Karpas-422 (cell line): ENCODE results near the gene RSPH3. TPM values are rescaled to one million over a fixed set of nuclear protein-coding genes. Genes with fewer than 3 reads are reported as not detected.
"Not testable (repeated sequence)": the region's sequence is repeated elsewhere in the genome, so short reads cannot be mapped to it uniquely, and the experiment has no call there.

Source experiments
- DNase-seq: peaks from one replicate; pipeline ENCODE4 v3.0.0-alpha.2; 2015
- H2AFZ ChIP-seq: fragments of 200-600 bp; sonication (generic); 2 replicates; pipeline ENCODE4 v1.6.1; 2014; ENCODE audit warnings: antibody characterized with exemption, low read length, mixed read lengths
- H3K27ac ChIP-seq: fragments of 200-600 bp; sonication (generic); 2 replicates; pipeline ENCODE4 v1.5.1; 2014; ENCODE audit warnings: mild to moderate bottlenecking, low read length, moderate library complexity
- H3K27me3 ChIP-seq: fragments of 200-600 bp; sonication (generic); 2 replicates; pipeline ENCODE4 v1.6.1; 2014; ENCODE audit warnings: low read length, mixed read lengths
- H3K36me3 ChIP-seq: fragments of 200-600 bp; sonication (generic); 2 replicates; pipeline ENCODE4 v1.6.1; 2014; ENCODE audit warnings: low read length, mixed read lengths; ENCODE audit not compliant: insufficient read depth
- H3K4me1 ChIP-seq: fragments of 200-600 bp; sonication (generic); 2 replicates; pipeline ENCODE4 v1.6.1; 2014; ENCODE audit warnings: mild to moderate bottlenecking, low read length, mixed read lengths
- H3K4me2 ChIP-seq: fragments of 200-600 bp; sonication (generic); 2 replicates; pipeline ENCODE4 v1.6.1; 2014; ENCODE audit warnings: low read length, low read depth, mild to moderate bottlenecking; ENCODE audit not compliant: poor library complexity, severe bottlenecking
- H3K4me3 ChIP-seq: fragments of 200-600 bp; sonication (generic); 2 replicates; pipeline ENCODE4 v1.5.1; 2014; ENCODE audit warnings: mild to moderate bottlenecking, antibody characterized with exemption, low read length, mixed read lengths
- H3K79me2 ChIP-seq: fragments of 200-600 bp; sonication (generic); 2 replicates; pipeline ENCODE4 v1.6.1; 2014; ENCODE audit warnings: mild to moderate bottlenecking, low read length, mixed read lengths
- H3K9ac ChIP-seq: fragments of 200-600 bp; sonication (generic); 2 replicates; pipeline ENCODE4 v1.6.0; 2014; ENCODE audit warnings: low read length
- H3K9me2 ChIP-seq: fragments of 200-600 bp; sonication (generic), shearing (Covaris generic); replicated peaks from 2 replicates; pipeline ENCODE4 v1.6.0; 2014; ENCODE audit warnings: mild to moderate bottlenecking, low read length, moderate library complexity; ENCODE audit not compliant: insufficient read depth
- H3K9me3 ChIP-seq: fragments of 300-700, 200-600 bp; sonication (generic); 2 replicates; pipeline ENCODE4 v1.6.1; 2014; ENCODE audit warnings: low read length, mixed read lengths
- H4K20me1 ChIP-seq: fragments of 200-600 bp; sonication (generic); 2 replicates; pipeline ENCODE4 v1.6.1; 2014; ENCODE audit warnings: mild to moderate bottlenecking, antibody characterized with exemption, low read length, low read depth; ENCODE audit not compliant: insufficient read depth
- total RNA-seq: library from RNA; depleted of rRNA; stranded (reverse); fragments of >200 nt; shearing (Covaris generic); gene quantifications from 2 replicates; pipeline ENCODE4 v1.2.3, GENCODE V29; 2014; ENCODE audit warnings: low replicate concordance

RSPH3 gene
- total RNA-seq, 1 experiment from 2014 or later: 3.3 TPM

DNA sequence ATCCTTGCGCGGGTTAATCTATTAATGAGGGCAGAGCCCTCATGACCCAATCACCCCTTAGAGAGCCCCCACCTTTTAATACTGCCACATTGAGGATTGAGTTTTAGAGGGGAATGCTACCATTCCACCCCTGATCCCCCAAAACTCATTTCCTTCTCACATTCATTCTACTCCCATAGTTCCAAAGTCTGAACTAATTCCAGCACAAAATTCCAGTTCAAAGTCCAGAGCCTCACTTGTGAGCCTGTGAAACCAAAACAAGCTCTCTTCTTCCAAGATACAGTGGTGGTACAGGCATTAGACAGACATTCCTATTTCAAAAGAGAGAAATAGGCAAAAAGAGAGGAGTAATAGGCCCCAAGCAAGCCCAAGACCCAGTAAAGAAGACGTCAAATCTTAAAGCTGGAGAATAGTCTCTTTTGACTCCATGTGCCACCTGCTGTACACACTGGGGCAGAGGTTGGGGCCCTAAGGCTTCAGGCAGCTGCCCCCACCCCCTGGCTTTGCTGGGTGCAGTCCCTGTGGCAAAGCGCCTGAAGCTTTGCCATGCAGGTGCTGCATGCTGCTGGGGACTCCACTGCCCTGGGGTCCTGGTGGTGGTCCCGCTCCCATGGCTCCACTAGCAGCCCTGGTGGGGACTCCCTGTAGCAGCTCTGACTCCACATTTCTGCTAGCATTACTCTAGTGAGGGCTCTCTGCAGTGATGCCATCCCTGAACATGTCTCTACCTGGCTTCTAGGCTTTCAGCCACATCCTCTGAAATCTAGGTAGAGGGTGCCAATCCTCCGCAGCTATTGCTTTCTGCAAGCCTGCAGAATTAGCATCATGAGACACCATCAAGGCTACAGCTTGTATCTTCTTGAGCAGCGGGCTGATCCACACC lies 41.3 kb downstream of the RSPH3 start:
- peak; percentile 62 for DNase-seq
- Histone ChIP-seq H3K9ac (no peak overlapping the region), H3K9me2 (no peaks in the 10 kb centered on the region), H3K36me3 (no peaks in the 10 kb centered on the region), H3K4me1 (peaks cover 7% of the 10 kb centered on the region), H3K27ac (no peak overlapping the region), H3K4me3 (no peak overlapping the region), H3K27me3 (no peaks in the 10 kb centered on the region), H3K9me3 (no peaks in the 10 kb centered on the region), H3K79me2 (no peaks in the 10 kb centered on the region), H2AFZ (no peak overlapping the region), H4K20me1 (no peaks in the 10 kb centered on the region), H3K4me2 (no peak overlapping the region)

DNA sequence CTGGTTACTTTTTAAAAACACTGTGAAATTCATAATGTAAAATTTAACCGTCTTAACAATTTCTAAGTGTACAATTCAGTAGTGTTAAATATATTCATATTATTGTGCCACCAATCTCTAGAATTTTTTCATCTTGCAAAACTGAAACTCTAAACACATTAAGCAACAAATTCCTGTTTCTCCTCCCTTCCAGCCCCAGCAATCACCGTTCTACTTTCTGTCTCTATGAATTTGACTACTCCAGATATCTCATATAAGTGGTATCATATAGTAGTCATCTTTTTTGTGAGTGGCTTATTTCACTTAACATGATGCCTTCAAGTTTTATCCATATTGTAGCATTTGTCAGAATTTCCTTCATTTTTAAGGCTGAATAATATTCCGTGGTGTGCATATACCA lies 44.7 kb downstream of the RSPH3 start:
- DNase-seq: no peak

DNA sequence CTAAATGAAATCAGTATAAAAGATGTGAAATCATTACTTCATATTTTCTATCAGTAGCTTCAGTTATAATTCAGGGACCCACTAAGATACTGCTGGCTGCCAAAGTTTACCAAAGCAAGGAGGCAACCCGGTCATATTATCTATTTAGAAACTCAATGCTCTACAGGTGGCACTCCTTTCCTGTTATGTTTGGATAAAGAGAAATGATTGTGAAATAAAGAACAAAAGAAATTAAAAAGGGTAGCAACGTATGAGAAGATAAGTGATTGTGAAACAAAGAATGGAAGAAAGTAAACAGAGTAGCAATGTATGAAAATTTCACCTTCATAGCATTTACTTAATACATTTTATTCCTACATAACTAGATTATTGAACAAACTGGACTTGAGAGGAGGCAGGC lies 45.2 kb downstream of the RSPH3 start:
- H3K9me2 ChIP-seq: no peaks in the 10 kb centered on the region
- H3K4me1 ChIP-seq: no peaks in the 10 kb centered on the region
- no peak for DNase-seq
- H3K4me3 ChIP-seq: no peak overlapping the region
- H3K36me3 ChIP-seq: no peaks in the 10 kb centered on the region
- no peaks in the 10 kb centered on the region for H3K9me3 ChIP-seq
- no peak overlapping the region for H3K27ac ChIP-seq
- H3K9ac ChIP-seq: no peak overlapping the region
- H3K79me2 ChIP-seq: no peaks in the 10 kb centered on the region
- no peaks in the 10 kb centered on the region for H4K20me1 ChIP-seq
- H3K4me2 ChIP-seq: no peak overlapping the region
- H2AFZ ChIP-seq: no peak overlapping the region
- no peaks in the 10 kb centered on the region for H3K27me3 ChIP-seq

More for the DNA sequence above, 44.7 kb downstream of the RSPH3 start:
- H3K9ac ChIP-seq: no peak overlapping the region
- no peaks in the 10 kb centered on the region for H3K4me1 ChIP-seq
- H3K79me2 ChIP-seq: no peaks in the 10 kb centered on the region
- H3K36me3 ChIP-seq: no peaks in the 10 kb centered on the region
- no peak overlapping the region for H3K4me2 ChIP-seq
- no peaks in the 10 kb centered on the region for H4K20me1 ChIP-seq
- no peak overlapping the region for H3K4me3 ChIP-seq
- no peaks in the 10 kb centered on the region for H3K27me3 ChIP-seq
- H3K27ac ChIP-seq: no peak overlapping the region
- no peaks in the 10 kb centered on the region for H3K9me2 ChIP-seq
- no peak overlapping the region for H2AFZ ChIP-seq
- no peaks in the 10 kb centered on the region for H3K9me3 ChIP-seq

DNA sequence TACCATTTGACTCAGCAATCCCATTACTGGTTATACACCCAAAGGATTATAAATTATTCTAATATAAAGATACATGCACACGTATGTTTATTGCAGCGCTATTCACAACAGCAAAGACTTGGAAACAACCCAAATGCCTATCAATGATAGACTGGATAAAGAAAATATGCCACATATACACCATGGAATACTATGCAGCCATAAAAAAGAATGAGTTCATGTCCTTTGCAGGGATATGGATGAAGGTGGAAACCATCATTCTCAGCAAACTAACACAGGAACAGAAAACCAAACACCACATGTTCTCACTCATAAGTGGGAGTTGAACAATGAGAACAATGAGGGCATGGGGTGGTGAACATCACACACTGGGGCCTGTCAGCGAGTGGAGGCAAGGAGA lies 48.0 kb downstream of the RSPH3 start:
- not testable (repeated sequence) for H3K4me1 ChIP-seq, DNase-seq, H3K4me3 ChIP-seq, H3K9ac ChIP-seq, H3K36me3 ChIP-seq, H3K79me2 ChIP-seq, H3K27ac ChIP-seq, H3K4me2 ChIP-seq, H3K9me2 ChIP-seq, H2AFZ ChIP-seq, H4K20me1 ChIP-seq, H3K27me3 ChIP-seq, H3K9me3 ChIP-seq

DNA sequence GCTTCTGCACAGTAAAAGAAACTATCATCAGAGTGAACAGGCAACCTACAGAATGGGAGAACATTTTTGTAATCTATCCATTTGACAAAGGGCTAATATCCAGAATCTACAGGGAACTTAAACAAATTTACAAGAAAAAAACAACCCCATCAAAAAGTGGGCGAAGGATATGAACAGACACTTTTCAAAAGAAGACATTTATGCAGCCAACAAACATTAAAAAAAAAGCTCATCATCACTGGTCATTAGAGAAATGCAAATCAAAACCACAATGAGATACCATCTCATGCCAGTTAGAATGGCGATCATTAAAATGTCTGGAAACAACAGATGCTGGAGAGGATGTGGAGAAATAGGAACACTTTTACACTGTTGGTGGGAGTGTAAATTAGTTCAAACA lies 48.4 kb downstream of the RSPH3 start:
- DNase-seq, H3K27ac ChIP-seq, H3K9ac ChIP-seq, H3K4me1 ChIP-seq, H2AFZ ChIP-seq, H3K36me3 ChIP-seq, H3K9me2 ChIP-seq, H3K9me3 ChIP-seq, H3K27me3 ChIP-seq, H4K20me1 ChIP-seq, H3K79me2 ChIP-seq, H3K4me2 ChIP-seq, H3K4me3 ChIP-seq: not testable (repeated sequence)

DNA sequence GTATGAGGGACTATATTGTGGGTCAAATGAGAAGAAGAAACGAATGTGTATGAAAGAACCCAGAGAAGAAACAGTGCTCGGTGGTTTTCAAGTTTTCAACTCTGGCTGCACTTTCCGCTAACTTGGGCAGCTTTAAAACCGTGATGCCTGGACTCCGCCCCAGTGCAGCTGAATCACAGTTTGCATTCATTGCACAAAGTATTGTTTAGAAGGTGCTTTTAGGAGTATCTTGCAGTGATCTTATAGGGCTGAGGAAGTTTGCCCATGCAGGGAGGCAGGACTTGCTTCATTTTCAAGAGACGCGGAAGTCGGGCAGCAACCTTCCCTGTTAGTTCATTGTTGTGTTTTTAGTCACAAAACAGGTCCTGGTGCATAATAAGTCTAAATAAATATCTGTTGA lies 52.7 kb downstream of the RSPH3 start:
- no peak for DNase-seq
- no peaks in the 10 kb centered on the region for H3K36me3 ChIP-seq
- no peaks in the 10 kb centered on the region for H3K79me2 ChIP-seq
- H3K27me3 ChIP-seq: no peaks in the 10 kb centered on the region
- H2AFZ ChIP-seq: no peak overlapping the region
- H3K9me3 ChIP-seq: no peaks in the 10 kb centered on the region
- no peak overlapping the region for H3K27ac ChIP-seq
- H3K4me1 ChIP-seq: no peaks in the 10 kb centered on the region
- no peaks in the 10 kb centered on the region for H3K9me2 ChIP-seq
- H3K9ac ChIP-seq: no peak overlapping the region
- H4K20me1 ChIP-seq: no peaks in the 10 kb centered on the region
- no peak overlapping the region for H3K4me3 ChIP-seq
- H3K4me2 ChIP-seq: no peak overlapping the region

DNA sequence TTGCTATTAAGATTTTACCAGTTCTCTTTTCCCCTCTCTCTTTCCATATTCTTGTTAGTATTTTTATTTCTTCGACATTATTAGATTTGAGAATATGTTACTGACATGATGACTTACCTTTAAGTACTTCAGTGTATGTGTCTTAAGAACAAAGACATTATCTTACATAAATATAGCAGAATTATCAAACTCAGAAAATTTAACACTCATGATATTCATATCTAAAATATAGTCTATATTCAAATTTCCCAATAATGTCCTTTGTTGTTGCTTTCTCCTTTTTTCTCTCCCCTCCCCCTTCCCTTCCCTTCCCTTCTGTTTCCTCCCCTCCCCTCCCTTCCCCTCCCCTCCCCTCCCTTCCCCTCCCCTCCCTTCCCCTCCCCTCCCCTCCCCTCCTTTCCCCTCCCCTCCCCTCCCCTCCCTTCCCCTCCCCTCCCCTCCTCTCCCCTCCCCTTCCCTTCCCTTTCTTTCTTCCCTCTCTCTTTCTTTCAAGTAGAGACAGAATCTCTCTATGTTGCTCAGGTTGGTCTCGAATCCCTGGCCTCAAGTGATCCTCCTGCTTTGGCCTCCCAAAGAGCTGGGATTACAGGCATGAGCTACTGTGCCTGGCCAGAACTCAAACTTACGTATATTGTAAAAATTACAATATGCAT lies 56.5 kb downstream of the RSPH3 start:
- H2AFZ ChIP-seq: no peak overlapping the region
- H3K9me3 ChIP-seq: no peaks in the 10 kb centered on the region
- H3K27ac ChIP-seq: no peak overlapping the region
- no peaks in the 10 kb centered on the region for H3K27me3 ChIP-seq
- peaks cover 13% of the 10 kb centered on the region for H3K4me1 ChIP-seq
- H3K36me3 ChIP-seq: no peaks in the 10 kb centered on the region
- no peak for DNase-seq
- H3K9me2 ChIP-seq: no peaks in the 10 kb centered on the region
- H3K79me2 ChIP-seq: no peaks in the 10 kb centered on the region
- no peak overlapping the region for H3K4me3 ChIP-seq
- H4K20me1 ChIP-seq: no peaks in the 10 kb centered on the region
- no peak overlapping the region for H3K9ac ChIP-seq
- H3K4me2 ChIP-seq: no peak overlapping the region

DNA sequence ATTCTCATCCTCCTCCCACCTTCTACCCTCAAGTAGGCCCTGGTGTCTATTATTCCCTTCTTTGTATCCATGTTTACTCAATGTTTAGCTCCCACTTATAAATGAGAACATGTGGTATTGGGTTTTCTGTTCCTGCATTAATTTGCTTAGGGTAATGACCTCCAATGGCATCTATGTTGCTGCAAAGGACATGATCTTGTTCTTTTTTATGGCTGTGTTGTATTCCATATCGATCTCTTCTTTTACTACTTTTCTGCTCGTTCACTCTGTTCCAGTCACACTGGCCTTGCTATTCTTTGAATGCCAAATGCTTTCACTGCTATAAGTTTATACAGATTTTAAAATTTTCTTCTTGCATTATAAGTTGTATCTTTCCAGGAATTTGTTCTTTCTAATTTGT lies 57.7 kb downstream of the RSPH3 start:
- no peak overlapping the region for H3K4me2 ChIP-seq
- H3K9me2 ChIP-seq: no peaks in the 10 kb centered on the region
- no peaks in the 10 kb centered on the region for H3K36me3 ChIP-seq
- H3K4me3 ChIP-seq: no peak overlapping the region
- no peaks in the 10 kb centered on the region for H3K9me3 ChIP-seq
- H4K20me1 ChIP-seq: no peaks in the 10 kb centered on the region
- H3K79me2 ChIP-seq: no peaks in the 10 kb centered on the region
- H3K27me3 ChIP-seq: no peaks in the 10 kb centered on the region
- H3K9ac ChIP-seq: no peak overlapping the region
- H2AFZ ChIP-seq: no peak overlapping the region
- DNase-seq: no peak
- H3K27ac ChIP-seq: no peak overlapping the region
- peaks cover 15% of the 10 kb centered on the region for H3K4me1 ChIP-seq
